ENCODE results near the gene BTBD16.

Gene BTBD16

DNA sequence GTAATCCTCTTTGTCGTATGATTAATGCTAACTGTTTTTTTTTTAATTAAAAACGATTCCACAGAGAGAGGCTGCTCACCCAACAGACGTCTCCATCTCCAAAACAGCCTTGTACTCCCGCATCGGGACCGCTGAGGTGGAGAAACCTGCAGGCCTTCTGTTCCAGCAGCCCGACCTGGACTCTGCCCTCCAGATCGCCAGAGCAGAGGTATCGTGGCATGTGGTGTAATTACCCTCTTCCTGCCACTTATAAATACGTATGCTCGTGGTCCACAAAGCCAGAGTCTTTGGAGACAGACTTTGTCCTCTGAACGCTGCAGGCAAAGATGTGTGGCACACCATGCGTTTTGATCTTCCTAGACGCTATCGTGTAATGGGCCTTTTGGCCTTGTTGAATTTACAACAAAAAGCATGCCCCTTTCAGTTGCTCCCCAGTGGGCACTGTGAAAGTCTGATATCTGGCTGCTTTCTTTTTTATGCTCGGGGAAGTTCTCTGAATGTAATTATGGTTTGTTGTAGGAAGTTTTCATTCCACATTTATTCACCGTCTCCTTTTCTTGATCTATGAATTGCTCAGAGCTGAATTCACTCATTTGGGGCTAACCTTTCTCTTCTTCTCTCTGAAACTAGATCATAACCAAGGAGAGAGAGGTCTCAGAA lies 33.6 kb upstream of the BTBD16 start:
- H3K36me3 ChIP-seq (replicated peaks in 1 of 2; ENCODE audit: control insufficient read depth in 2 of 2, insufficient read depth in 2 of 2, low read length in 2 of 2), result peaks cover 20 to 82% of the 10 kb centered on the region in 2 donors
- no peak overlapping the region for H3K14ac ChIP-seq (ENCODE audit: low read length)
- H3K9me3 ChIP-seq (replicated peaks in 1 of 2; ENCODE audit: control insufficient read depth in 2 of 2, insufficient read depth in 1 of 2, low read depth in 1 of 2, low read length in 2 of 2), result no peaks in the 10 kb centered on the region
- no peak overlapping the region for H2BK15ac ChIP-seq (ENCODE audit: low read length)
- no peak overlapping the region for H2AK5ac ChIP-seq (ENCODE audit: low read depth, low read length)
- no peak overlapping the region for H2AFZ ChIP-seq (ENCODE audit: low read length)
- H3K4me2 ChIP-seq (ENCODE audit: insufficient read depth, low read length, poor library complexity, severe bottlenecking), result no peak overlapping the region
- H3K4me1 ChIP-seq (ENCODE audit: control insufficient read depth in 2 of 2, insufficient read depth in 1 of 2, low read depth in 1 of 2, low read length in 2 of 2), result peaks cover 7 to 13% of the 10 kb centered on the region in 2 donors
- no peaks in the 10 kb centered on the region for H3K79me1 ChIP-seq (ENCODE audit: low read depth, low read length)
- no peak overlapping the region for H3K4ac ChIP-seq (ENCODE audit: low read length)
- no peak overlapping the region for H3K4me3 ChIP-seq (ENCODE audit: low read length in 2 of 2)
- no peak for DNase-seq (ENCODE audit: low spot score)
- H2BK5ac ChIP-seq (ENCODE audit: low read length), result no peak overlapping the region
- H4K8ac ChIP-seq (ENCODE audit: low read depth, low read length), result no peak overlapping the region
- H3K9ac ChIP-seq (ENCODE audit: low read depth, low read length, poor library complexity), result no peak overlapping the region
- no peak overlapping the region for H2BK12ac ChIP-seq (ENCODE audit: low read length)
- no peak overlapping the region for H4K91ac ChIP-seq (ENCODE audit: low read depth, low read length, poor library complexity)
- no peak overlapping the region for H2BK120ac ChIP-seq (ENCODE audit: low read depth, low read length)
- H3K27me3 ChIP-seq (ENCODE audit: control insufficient read depth in 3 of 3, insufficient read depth in 3 of 3, low read depth in 1 of 3, low read length in 3 of 3), result no peaks in the 10 kb centered on the region
- WGBS, 2 donors (ENCODE audit: extremely low coverage in 2 of 2, insufficient read length in 2 of 2, insufficient replicate concordance in 1 of 2), result no CpG with 5 or more reads among the region's 17 CpGs
- no peak overlapping the region for H3K23ac ChIP-seq (ENCODE audit: low read depth, low read length, poor library complexity)
- H3K27ac ChIP-seq (replicated peaks; ENCODE audit: low read length), result no peak overlapping the region
- no peak overlapping the region for H3K18ac ChIP-seq (ENCODE audit: low read length)

DNA sequence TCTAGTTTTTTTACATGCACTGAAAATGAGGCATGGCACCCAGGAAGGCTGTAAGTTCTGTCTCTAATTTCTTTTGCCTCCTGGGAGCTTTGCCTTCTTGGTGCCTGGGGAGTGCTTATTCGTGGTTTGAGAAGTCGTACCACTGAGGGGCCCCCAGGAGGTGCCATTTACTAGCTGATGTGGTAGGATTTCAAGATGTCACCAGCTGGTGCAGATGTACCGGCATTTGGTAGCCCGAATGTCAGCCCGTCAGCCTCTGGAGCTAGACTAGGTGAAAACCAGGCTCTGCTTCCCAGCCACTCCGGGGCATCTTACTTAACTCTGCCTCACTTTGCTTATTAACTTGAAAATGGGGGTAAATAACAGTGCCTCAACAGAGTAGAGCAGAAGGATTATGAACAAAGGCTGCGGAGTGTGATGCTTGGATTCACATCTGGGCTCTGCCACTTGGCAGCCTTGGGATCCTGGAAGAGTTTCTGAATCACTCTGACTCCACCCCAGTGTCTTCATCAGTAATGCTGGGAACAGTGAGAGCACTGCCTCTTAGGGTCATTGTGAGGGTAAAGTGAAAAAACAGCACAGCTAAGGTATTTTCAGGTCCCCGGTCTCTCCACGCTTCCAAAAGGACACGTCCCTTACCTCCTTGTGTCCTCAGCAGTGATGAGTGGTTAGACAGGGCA lies 31.4 kb upstream of the BTBD16 start:
- Histone ChIP-seq H3K9ac (ENCODE audit: low read depth, low read length, poor library complexity) (no peak overlapping the region), H3K4me1 (ENCODE audit: control insufficient read depth in 2 of 2, insufficient read depth in 1 of 2, low read depth in 1 of 2, low read length in 2 of 2) (peaks cover 0 to 2% of the 10 kb centered on the region in 2 donors), H2AK5ac (ENCODE audit: low read depth, low read length) (no peak overlapping the region), H3K36me3 (replicated peaks in 1 of 2; ENCODE audit: control insufficient read depth in 2 of 2, insufficient read depth in 2 of 2, low read length in 2 of 2) (peaks cover 25 to 92% of the 10 kb centered on the region in 2 donors), H2BK15ac (ENCODE audit: low read length) (no peak overlapping the region), H3K4me2 (ENCODE audit: insufficient read depth, low read length, poor library complexity, severe bottlenecking) (no peak overlapping the region), H3K18ac (ENCODE audit: low read length) (no peak overlapping the region), H2AFZ (ENCODE audit: low read length) (no peak overlapping the region), H4K91ac (ENCODE audit: low read depth, low read length, poor library complexity) (no peak overlapping the region), H3K4ac (ENCODE audit: low read length) (no peak overlapping the region), H2BK12ac (ENCODE audit: low read length) (no peak overlapping the region), H4K8ac (ENCODE audit: low read depth, low read length) (no peak overlapping the region), H3K9me3 (replicated peaks in 1 of 2; ENCODE audit: control insufficient read depth in 2 of 2, insufficient read depth in 1 of 2, low read depth in 1 of 2, low read length in 2 of 2) (no peaks in the 10 kb centered on the region), H3K27ac (replicated peaks; ENCODE audit: low read length) (no peak overlapping the region), H3K27me3 (ENCODE audit: control insufficient read depth in 3 of 3, insufficient read depth in 3 of 3, low read depth in 1 of 3, low read length in 3 of 3) (no peaks in the 10 kb centered on the region), H3K23ac (ENCODE audit: low read depth, low read length, poor library complexity) (no peak overlapping the region), H3K14ac (ENCODE audit: low read length) (no peak overlapping the region), H2BK120ac (ENCODE audit: low read depth, low read length) (no peak overlapping the region), H3K4me3 (ENCODE audit: low read length in 2 of 2) (no peak overlapping the region), H3K79me1 (ENCODE audit: low read depth, low read length) (no peaks in the 10 kb centered on the region), H2BK5ac (ENCODE audit: low read length) (no peak overlapping the region)
- WGBS, 2 donors (ENCODE audit: extremely low coverage in 2 of 2, insufficient read length in 2 of 2, insufficient replicate concordance in 1 of 2), result no CpG with 5 or more reads among the region's 10 CpGs
- DNase-seq (ENCODE audit: low spot score), result no peak

DNA sequence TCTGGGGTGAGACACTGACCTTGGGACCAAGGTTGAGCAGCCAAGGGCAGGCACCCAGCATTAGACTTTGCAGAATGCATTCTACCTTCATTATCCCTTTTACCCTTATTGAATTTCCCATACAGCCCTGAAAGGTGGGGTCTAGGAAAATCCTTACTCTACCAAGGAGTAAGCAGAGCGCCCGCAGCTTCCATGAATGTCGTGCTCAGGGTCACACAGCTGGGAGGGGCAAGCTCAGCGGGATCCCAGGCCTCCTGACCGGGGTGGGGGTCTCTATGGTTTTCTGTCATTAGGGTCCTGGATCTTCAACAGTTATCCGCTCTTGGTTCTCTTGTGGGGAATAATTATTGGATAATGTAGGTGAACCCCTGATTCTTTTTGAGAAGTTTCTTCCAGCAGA lies 30.7 kb upstream of the BTBD16 start:
- peaks cover 25 to 99% of the 10 kb centered on the region in 2 donors for H3K36me3 ChIP-seq (replicated peaks in 1 of 2; ENCODE audit: control insufficient read depth in 2 of 2, insufficient read depth in 2 of 2, low read length in 2 of 2)

DNA sequence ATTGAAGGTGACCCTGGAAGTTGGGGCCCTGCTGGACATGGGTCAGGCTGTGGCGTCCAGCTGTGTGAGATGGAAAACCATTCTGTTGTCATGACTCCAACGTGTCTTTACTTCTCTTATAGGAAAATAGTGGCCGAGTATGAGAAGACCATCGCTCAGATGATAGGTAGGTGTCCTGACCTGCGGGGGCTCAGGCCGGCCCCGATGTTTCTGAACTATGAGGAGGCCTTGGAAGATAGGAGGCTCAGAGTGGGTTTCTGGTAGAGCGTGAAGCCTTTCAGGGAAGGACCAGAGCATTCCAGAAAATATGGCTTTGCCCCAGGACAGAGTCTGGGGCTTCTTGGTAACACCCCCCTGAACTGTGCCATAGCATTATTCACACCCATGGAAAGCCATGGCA lies 29.3 kb upstream of the BTBD16 start:
- H3K4ac ChIP-seq (ENCODE audit: low read length), result no peak overlapping the region

More for the DNA sequence above, 30.7 kb upstream of the BTBD16 start:
- Histone ChIP-seq H4K91ac (ENCODE audit: low read depth, low read length, poor library complexity) (no peak overlapping the region), H3K4me3 (ENCODE audit: low read length in 2 of 2) (no peak overlapping the region), H2AFZ (ENCODE audit: low read length) (no peak overlapping the region), H2BK15ac (ENCODE audit: low read length) (no peak overlapping the region), H3K23ac (ENCODE audit: low read depth, low read length, poor library complexity) (no peak overlapping the region), H2BK12ac (ENCODE audit: low read length) (no peak overlapping the region), H3K14ac (ENCODE audit: low read length) (no peak overlapping the region), H3K4me1 (ENCODE audit: control insufficient read depth in 2 of 2, insufficient read depth in 1 of 2, low read depth in 1 of 2, low read length in 2 of 2) (no peaks in the 10 kb centered on the region), H3K18ac (ENCODE audit: low read length) (no peak overlapping the region), H4K8ac (ENCODE audit: low read depth, low read length) (no peak overlapping the region), H2BK120ac (ENCODE audit: low read depth, low read length) (no peak overlapping the region), H2BK5ac (ENCODE audit: low read length) (no peak overlapping the region), H3K27ac (replicated peaks; ENCODE audit: low read length) (no peak overlapping the region), H3K79me1 (ENCODE audit: low read depth, low read length) (no peaks in the 10 kb centered on the region), H3K9ac (ENCODE audit: low read depth, low read length, poor library complexity) (no peak overlapping the region), H3K4ac (ENCODE audit: low read length) (no peak overlapping the region), H3K27me3 (ENCODE audit: control insufficient read depth in 3 of 3, insufficient read depth in 3 of 3, low read depth in 1 of 3, low read length in 3 of 3) (no peaks in the 10 kb centered on the region), H3K9me3 (replicated peaks in 1 of 2; ENCODE audit: control insufficient read depth in 2 of 2, insufficient read depth in 1 of 2, low read depth in 1 of 2, low read length in 2 of 2) (no peaks in the 10 kb centered on the region), H3K4me2 (ENCODE audit: insufficient read depth, low read length, poor library complexity, severe bottlenecking) (no peak overlapping the region), H2AK5ac (ENCODE audit: low read depth, low read length) (no peak overlapping the region)
- DNase-seq (ENCODE audit: low spot score), result no peak
- WGBS, 2 donors (ENCODE audit: extremely low coverage in 2 of 2, insufficient read length in 2 of 2, insufficient replicate concordance in 1 of 2), result no CpG with 5 or more reads among the region's 6 CpGs

More for the DNA sequence above, 29.3 kb upstream of the BTBD16 start:
- Histone ChIP-seq H3K27me3 (ENCODE audit: control insufficient read depth in 3 of 3, insufficient read depth in 3 of 3, low read depth in 1 of 3, low read length in 3 of 3) (no peaks in the 10 kb centered on the region), H3K23ac (ENCODE audit: low read depth, low read length, poor library complexity) (no peak overlapping the region), H3K79me1 (ENCODE audit: low read depth, low read length) (no peaks in the 10 kb centered on the region), H3K18ac (ENCODE audit: low read length) (no peak overlapping the region), H3K27ac (replicated peaks; ENCODE audit: low read length) (no peak overlapping the region), H3K14ac (ENCODE audit: low read length) (no peak overlapping the region), H3K4me2 (ENCODE audit: insufficient read depth, low read length, poor library complexity, severe bottlenecking) (no peak overlapping the region), H3K36me3 (replicated peaks in 1 of 2; ENCODE audit: control insufficient read depth in 2 of 2, insufficient read depth in 2 of 2, low read length in 2 of 2) (peaks cover 25 to 99% of the 10 kb centered on the region in 2 donors), H2BK120ac (ENCODE audit: low read depth, low read length) (no peak overlapping the region), H4K8ac (ENCODE audit: low read depth, low read length) (no peak overlapping the region), H3K4me3 (ENCODE audit: low read length in 2 of 2) (no peak overlapping the region), H2AK5ac (ENCODE audit: low read depth, low read length) (no peak overlapping the region), H2AFZ (ENCODE audit: low read length) (no peak overlapping the region), H2BK12ac (ENCODE audit: low read length) (no peak overlapping the region), H2BK5ac (ENCODE audit: low read length) (no peak overlapping the region), H2BK15ac (ENCODE audit: low read length) (no peak overlapping the region), H3K9me3 (replicated peaks in 1 of 2; ENCODE audit: control insufficient read depth in 2 of 2, insufficient read depth in 1 of 2, low read depth in 1 of 2, low read length in 2 of 2) (no peaks in the 10 kb centered on the region), H3K9ac (ENCODE audit: low read depth, low read length, poor library complexity) (no peak overlapping the region), H4K91ac (ENCODE audit: low read depth, low read length, poor library complexity) (no peak overlapping the region), H3K4me1 (ENCODE audit: control insufficient read depth in 2 of 2, insufficient read depth in 1 of 2, low read depth in 1 of 2, low read length in 2 of 2) (no peaks in the 10 kb centered on the region)
- no peak for DNase-seq (ENCODE audit: low spot score)
- no CpG with 5 or more reads among the region's 8 CpGs for WGBS, 2 donors (ENCODE audit: extremely low coverage in 2 of 2, insufficient read length in 2 of 2, insufficient replicate concordance in 1 of 2)

Measured in neuronal stem cell (in vitro differentiated cells).